GM23338 (cell line): ENCODE data around the gene ARHGAP27. TPM values are rescaled to one million over a fixed set of nuclear protein-coding genes. Genes with fewer than 3 reads are reported as not detected.

ENCODE experiments used
- ATAC-seq: fragments of 200-7000 bp; cut with Tn5 transposase; 3 replicates; pipeline ENCODE4 v1.9.1; 2020
- DNase-seq: peaks from one replicate; pipeline ENCODE4 v3.0.0-alpha.2; 2015; ENCODE audit warnings: low spot score
- H2AFZ ChIP-seq: fragments of 200-600 bp; sonication (generic); 2 replicates; pipeline ENCODE4 v1.8.0; 2016; ENCODE audit warnings: antibody characterized with exemption, mild to moderate bottlenecking, moderate library complexity
- H3F3A ChIP-seq: fragments of 200-600 bp; sonication (generic); replicated peaks from 2 replicates; pipeline ENCODE4 v1.8.0; 2017; ENCODE audit warnings: antibody characterized with exemption, mixed run types, low read depth
- H3K27ac ChIP-seq: fragments of 200-600 bp; sonication (generic); 2 replicates; pipeline ENCODE4 v1.6.1; 2016; ENCODE audit warnings: low read depth
- H3K27me3 ChIP-seq: fragments of 200-600 bp; sonication (generic); 2 replicates; pipeline ENCODE4 v1.8.0; 2016; ENCODE audit warnings: mild to moderate bottlenecking, mixed run types, moderate library complexity; ENCODE audit not compliant: insufficient read depth
- H3K36me3 ChIP-seq: fragments of 200-600 bp; sonication (generic); 2 replicates; pipeline ENCODE4 v1.8.0; 2016; ENCODE audit warnings: mild to moderate bottlenecking; ENCODE audit not compliant: insufficient read depth
- H3K4me1 ChIP-seq: fragments of 200-600 bp; sonication (generic); 2 replicates; pipeline ENCODE4 v1.8.0; 2016; ENCODE audit warnings: mild to moderate bottlenecking, moderate library complexity; ENCODE audit not compliant: insufficient read depth
- H3K4me2 ChIP-seq: fragments of 200-600 bp; sonication (generic); 2 replicates; pipeline ENCODE4 v1.7.1; 2017; ENCODE audit warnings: mixed run types
- H3K4me3 ChIP-seq: fragments of 200-600 bp; sonication (generic); 2 replicates; pipeline ENCODE4 v1.6.1; 2016; ENCODE audit warnings: mixed run types
- H3K79me2 ChIP-seq: fragments of 200-600 bp; sonication (generic); replicated peaks from 2 replicates; pipeline ENCODE4 v1.8.0; 2017; ENCODE audit warnings: mild to moderate bottlenecking; ENCODE audit not compliant: insufficient read depth
- H3K9me2 ChIP-seq: fragments of 200-600 bp; sonication (generic); 2 replicates; pipeline ENCODE4 v1.8.0; 2017; ENCODE audit not compliant: insufficient read depth
- H4K20me1 ChIP-seq: fragments of 200-600 bp; sonication (generic); replicated peaks from 2 replicates; pipeline ENCODE4 v1.8.0; 2017; ENCODE audit warnings: mild to moderate bottlenecking; ENCODE audit not compliant: insufficient read depth
- H3K27ac Mint-ChIP-seq: 2 replicates; pipeline ENCODE4 v1.8.0; 2020; ENCODE audit warnings: inconsistent platforms, mild to moderate bottlenecking, moderate library complexity, mixed read lengths
- H3K27me3 Mint-ChIP-seq: 3 replicates; pipeline ENCODE4 v1.8.0; 2022; ENCODE audit warnings: low read depth, mild to moderate bottlenecking, moderate library complexity, mixed read lengths, inconsistent platforms; ENCODE audit not compliant: insufficient read depth, poor library complexity
- H3K36me3 Mint-ChIP-seq: 3 replicates; pipeline ENCODE4 v1.8.0; 2021; ENCODE audit warnings: low read depth, mild to moderate bottlenecking, inconsistent platforms, moderate library complexity, mixed read lengths
- H3K4me1 Mint-ChIP-seq: 3 replicates; pipeline ENCODE4 v1.8.0; 2020; ENCODE audit warnings: mild to moderate bottlenecking, inconsistent platforms, mixed read lengths
- H3K4me3 Mint-ChIP-seq: 3 replicates; pipeline ENCODE4 v1.8.0; 2021; ENCODE audit warnings: moderate library complexity, mild to moderate bottlenecking, inconsistent platforms, mixed read lengths
- H3K9me3 Mint-ChIP-seq: 3 replicates; pipeline ENCODE4 v1.8.0; 2020; ENCODE audit warnings: moderate library complexity, mild to moderate bottlenecking, inconsistent platforms, mixed read lengths
- CREB1 ChIP-seq: fragments of 250-450 bp; sonication (Bioruptor Pico); IDR thresholded peaks from 2 replicates; pipeline ENCODE4 v1.5.0; 2020; ENCODE audit warnings: low read depth, mild to moderate bottlenecking, moderate library complexity
- CTCF ChIP-seq, 2 experiments: fragments of 200-600 bp in 1 of 2; sonication (generic) in 1 of 2; conservative IDR thresholded peaks; 2 replicates each; pipeline versions ENCODE4 v1.5.1 to v1.6.1; 2016 to 2017; ENCODE audit warnings: antibody characterized with exemption in 2 of 2, low read depth in 2 of 2, mild to moderate bottlenecking in 2 of 2, moderate library complexity in 1 of 2
- ETS1 ChIP-seq: IDR thresholded peaks from 2 replicates; pipeline ENCODE4 v1.6.1; 2016; ENCODE audit warnings: antibody characterized with exemption
- NANOG ChIP-seq: IDR thresholded peaks from 2 replicates; pipeline ENCODE4 v1.6.1; 2016; ENCODE audit warnings: antibody characterized with exemption, borderline replicate concordance
- REST ChIP-seq: IDR thresholded peaks from one replicate; pipeline ENCODE4 v1.6.1; 2018; ENCODE audit warnings: antibody characterized with exemption; ENCODE audit not compliant: unreplicated experiment
- ZNF114 ChIP-seq: fragments of 250-450 bp; sonication (Bioruptor Pico); IDR thresholded peaks from 2 replicates; pipeline ENCODE4 v1.5.0; 2020; ENCODE audit warnings: mild to moderate bottlenecking, moderate library complexity
- ZNF331 ChIP-seq: fragments of 250-450 bp; sonication (Bioruptor Pico); IDR thresholded peaks from 2 replicates; pipeline ENCODE4 v1.5.0; 2020; ENCODE audit warnings: low read depth, mild to moderate bottlenecking, moderate library complexity
- ZNF462 ChIP-seq: fragments of 250-450 bp; sonication (Bioruptor Pico); IDR thresholded peaks from 2 replicates; pipeline ENCODE4 v1.5.0; 2020; ENCODE audit warnings: mild to moderate bottlenecking, moderate library complexity
- polyA plus RNA-seq: library from polyadenylated mRNA; unstranded; fragments of >200 nt; fragmentation: Nextera tagmentation; extraction: Ambion mirVana; gene quantifications from 2 replicates; pipeline ENCODE4 v1.2.1, GENCODE V29; 2016
- total RNA-seq: library from RNA; depleted of rRNA; stranded (reverse); fragments of >200 nt; shearing (Covaris generic); gene quantifications from 2 replicates; pipeline ENCODE4 v1.2.3, GENCODE V29; 2014

The ARHGAP27 gene
- total and polyA plus RNA-seq, 2 experiments from 2014 or later, result 5.9 to 17.7 TPM

- TF ChIP-seq ZNF462 (CRISPR knock-in tag), result peak; percentile 15; the same call in 1 of the 2 replicates
- peak; percentile 38 for TF ChIP-seq CREB1
These were observed 61.0 kb downstream of the ARHGAP27 start (continued) for GRCh38 chr17:45371414-45372324.

- H3K36me3 ChIP-seq, result no peaks in the 10 kb centered on the region
- H3K4me2 ChIP-seq, result peak overlapping the region; percentile 53
- H3K4me1 Mint-ChIP-seq, result peaks cover 49% of the 10 kb centered on the region
- peaks cover 8% of the 10 kb centered on the region for H3F3A ChIP-seq
- no peak overlapping the region; the same call in 2 of the 3 replicates for H3K4me3 Mint-ChIP-seq
- H2AFZ ChIP-seq, result no peak overlapping the region
- DNase-seq, result no peak
- H3K36me3 Mint-ChIP-seq, result no peaks in the 10 kb centered on the region
- H3K27ac Mint-ChIP-seq, result peak overlapping the region; percentile 90
- peaks cover 17% of the 10 kb centered on the region for H3K27me3 Mint-ChIP-seq
- H4K20me1 ChIP-seq, result no peaks in the 10 kb centered on the region
- TF ChIP-seq ZNF331 (CRISPR knock-in tag) (no peak), NANOG (no peak), ETS1 (no peak), ZNF114 (no peak), REST (no peak), CTCF (conservative IDR thresholded peaks at IDR 0.05; ENCODE audit: low read depth in 2 of 2) (no peak), CREB1 (no peak)
- H3K27ac ChIP-seq, result peak overlapping the region; percentile 90
- no peaks in the 10 kb centered on the region for H3K9me3 Mint-ChIP-seq
- no peak for ATAC-seq
- peak overlapping the region; percentile 32; the same call in 1 of the 2 replicates for H3K4me3 ChIP-seq
- H3K79me2 ChIP-seq, result no peaks in the 10 kb centered on the region
- no peaks in the 10 kb centered on the region for H3K27me3 ChIP-seq
- H3K4me1 ChIP-seq, result peaks cover 41% of the 10 kb centered on the region
- H3K9me2 ChIP-seq, result no peaks in the 10 kb centered on the region
These were observed 61.7 kb downstream of the ARHGAP27 start for GRCh38 chr17:45370949-45371413.
